KG1 (cell line): ENCODE measurements around the gene TCF7L1.
"Not testable (repeated sequence)": the region's sequence is repeated elsewhere in the genome, so short reads cannot be mapped to it uniquely, and the experiment has no call there.

Source experiments
- DNase-seq: peaks from one replicate; lab custom pipeline; 2025; lab: John Stamatoyannopoulos, UW

Gene TCF7L1

GRCh38 chr2:85183479-85183878 lies 50.3 kb downstream of the TCF7L1 start:
- no peak for DNase-seq

GRCh38 chr2:85184231-85184630 lies 51.0 kb downstream of the TCF7L1 start:
- DNase-seq: no peak

DNA sequence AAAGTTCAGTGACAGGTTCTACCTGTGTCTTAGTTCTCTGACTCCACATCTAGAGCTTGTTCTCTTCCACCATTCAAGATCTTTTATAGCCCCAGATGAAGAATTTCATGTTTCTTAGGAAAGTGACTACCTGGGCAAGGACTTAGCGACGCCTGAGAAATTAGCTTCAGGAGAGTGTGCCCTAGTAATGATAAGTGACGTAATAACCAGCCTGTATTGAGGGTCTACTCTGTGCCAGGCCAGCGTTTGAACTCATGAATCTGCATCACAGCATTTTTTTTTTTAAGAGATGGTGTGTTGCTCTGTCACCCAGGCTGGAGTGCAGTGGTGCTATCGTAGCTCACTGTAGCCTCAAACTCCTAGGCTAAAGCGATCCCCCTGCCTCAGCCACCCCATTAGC lies 51.8 kb downstream of the TCF7L1 start:
- DNase-seq: no peak

DNA sequence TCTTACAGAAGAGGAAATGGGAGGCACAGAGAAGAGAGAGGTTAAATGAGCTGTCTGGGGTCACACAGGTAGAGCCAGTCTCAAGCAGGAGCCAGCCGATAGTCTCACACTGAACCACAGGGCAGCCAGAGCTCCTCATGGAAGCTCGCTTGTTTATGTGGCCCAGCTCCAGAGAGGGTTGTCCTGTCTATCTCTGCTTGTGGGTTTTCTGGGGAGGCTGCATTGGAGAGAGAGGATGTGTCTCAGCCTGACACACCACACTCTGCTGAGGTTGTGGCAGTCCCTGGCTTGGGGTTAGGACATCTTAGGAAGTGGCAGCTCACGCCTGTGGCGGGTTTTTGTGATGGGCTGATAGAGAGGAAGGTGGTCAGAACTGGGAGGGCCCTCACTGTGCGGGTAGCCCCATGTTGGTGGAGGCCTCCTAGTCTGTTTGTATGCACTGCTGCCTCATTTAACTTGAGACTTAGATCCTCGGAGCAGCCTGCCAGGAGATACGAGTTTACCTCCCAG lies 52.3 kb downstream of the TCF7L1 start:
- DNase-seq: no peak

- DNase-seq: no peak
Measured at GRCh38 chr2:85187069-85187468, 53.9 kb downstream of the TCF7L1 start.

DNA sequence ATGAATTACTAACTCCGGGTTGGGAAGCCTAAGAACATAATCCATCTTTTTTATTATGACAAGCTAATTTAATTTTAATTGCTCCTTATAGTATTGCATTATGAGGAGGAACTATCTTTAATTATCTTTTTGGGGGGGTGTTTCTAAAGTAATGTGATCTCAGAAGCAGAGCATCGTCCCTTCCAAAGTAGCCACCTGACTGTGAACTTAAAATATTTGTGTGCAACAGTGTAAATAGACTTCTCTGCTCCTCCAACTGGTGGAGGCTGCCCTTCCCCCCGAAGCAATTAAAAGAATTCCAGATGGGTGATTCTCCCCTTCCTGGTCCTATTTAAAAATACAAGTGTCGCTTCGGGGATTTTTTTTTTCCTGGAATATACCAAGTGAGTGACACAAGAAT lies 55.7 kb downstream of the TCF7L1 start:
- no peak for DNase-seq

DNA sequence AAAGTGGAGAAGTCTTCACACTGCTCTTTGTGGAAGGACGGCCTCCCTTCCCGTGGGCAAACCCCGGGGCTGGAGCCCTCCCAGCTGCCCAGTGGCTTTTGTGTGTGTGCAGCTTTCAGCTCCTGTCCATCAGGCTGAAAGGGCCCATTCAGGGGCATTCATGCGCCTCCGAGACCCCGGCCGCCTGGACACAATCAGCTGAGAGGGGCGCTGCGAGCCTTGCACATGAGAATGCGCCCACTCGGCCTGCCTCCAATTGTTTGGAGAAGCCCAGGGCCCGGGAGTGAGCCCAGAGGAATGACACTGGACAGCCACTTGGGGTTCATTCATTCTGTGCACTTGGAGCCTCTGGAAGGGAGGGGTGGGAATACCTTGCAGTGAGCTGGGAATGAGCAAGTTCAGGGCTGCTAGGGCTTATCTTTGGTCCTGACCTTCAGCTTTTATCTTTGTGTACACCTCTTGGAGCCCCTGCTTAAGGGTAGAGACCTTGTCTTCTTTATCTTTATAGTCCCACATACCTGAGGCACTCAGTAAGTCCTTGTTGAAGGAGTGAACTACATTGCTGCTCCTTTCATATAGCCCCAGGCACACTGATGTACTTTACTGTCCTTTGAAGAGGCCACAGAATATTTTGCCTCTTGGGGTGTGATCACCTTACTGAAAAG lies 56.5 kb downstream of the TCF7L1 start:
- no peak for DNase-seq

GRCh38 chr2:85191157-85191556 lies 58.0 kb downstream of the TCF7L1 start:
- no peak for DNase-seq

- DNase-seq: no peak
Measured at GRCh38 chr2:85194780-85195480, 61.7 kb downstream of the TCF7L1 start.

DNA sequence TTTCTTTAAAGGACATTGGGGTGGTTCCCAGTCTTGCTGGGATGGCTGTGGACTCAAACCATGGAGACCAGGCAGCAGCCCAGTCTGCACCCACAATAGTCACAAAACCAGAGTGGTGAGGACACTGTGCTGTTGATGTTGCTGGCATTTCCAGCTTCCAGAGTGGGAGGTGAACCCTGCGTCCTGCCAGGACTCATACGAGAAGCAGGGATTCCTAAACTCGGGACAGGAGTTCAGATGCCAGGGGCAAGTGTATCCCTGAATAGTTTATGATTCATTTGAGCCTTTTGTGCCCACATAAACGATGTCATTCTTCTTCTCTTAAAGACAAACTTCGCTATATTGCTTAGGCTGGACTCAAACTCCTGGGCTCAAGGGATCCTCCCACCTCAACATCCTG lies 62.8 kb downstream of the TCF7L1 start:
- DNase-seq: no peak

DNA sequence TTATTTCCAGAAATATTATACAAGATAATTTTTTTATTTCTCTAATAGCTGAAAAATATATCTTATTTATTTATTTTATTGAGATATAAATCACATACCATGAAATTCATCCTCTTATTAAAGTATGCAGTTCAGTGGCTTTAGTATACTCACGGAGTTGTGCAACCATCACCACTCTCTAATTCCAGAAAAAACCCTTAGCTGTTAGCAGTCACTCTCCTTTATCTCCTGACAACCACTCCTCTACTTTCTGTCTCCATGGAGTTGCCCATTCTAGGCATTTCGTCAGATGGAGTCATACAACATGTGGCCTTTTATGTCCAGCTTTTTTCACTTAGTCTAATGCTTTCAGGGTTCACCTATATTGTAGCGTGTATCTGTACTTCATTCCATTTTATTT lies 66.5 kb downstream of the TCF7L1 start:
- DNase-seq: no peak

DNA sequence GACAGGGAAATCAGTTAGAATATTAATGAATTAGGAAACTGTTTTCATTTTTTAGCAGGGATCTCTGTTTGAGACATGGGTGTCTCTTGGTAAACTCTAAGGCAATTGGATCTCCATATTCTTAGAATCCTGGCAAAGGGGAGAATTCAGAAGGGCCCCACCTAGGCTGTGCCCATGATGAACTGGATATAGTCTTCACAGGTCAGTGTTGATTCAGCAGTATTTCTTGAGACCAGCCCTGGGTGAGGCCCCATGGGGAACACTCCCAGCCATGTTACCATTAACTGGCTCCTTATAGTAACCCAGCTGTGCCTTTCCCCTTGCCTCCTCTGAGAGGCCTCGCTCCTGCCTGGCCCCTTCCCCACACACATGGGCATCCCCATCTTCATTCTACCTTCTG lies 76.7 kb downstream of the TCF7L1 start:
- no peak for DNase-seq

DNA sequence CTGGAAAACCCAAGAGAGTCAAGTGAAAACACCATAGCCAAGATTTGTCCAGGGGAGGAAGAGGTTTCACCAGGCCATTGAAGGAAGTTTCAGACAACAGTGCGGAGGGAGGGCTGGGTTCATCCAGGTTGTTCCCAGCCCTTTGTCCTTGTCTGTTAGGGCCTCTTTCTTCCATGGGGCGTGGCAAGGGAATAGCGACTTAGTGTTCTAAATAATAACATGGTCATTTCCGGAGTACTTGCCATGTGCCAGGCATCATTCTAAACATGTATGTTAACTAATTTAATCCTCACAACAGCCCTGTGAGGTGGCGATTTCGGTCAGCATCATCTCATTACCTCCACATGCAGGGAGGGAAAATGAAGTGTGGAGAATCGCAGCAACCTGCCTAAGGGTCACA lies 77.3 kb downstream of the TCF7L1 start:
- no peak for DNase-seq

DNA sequence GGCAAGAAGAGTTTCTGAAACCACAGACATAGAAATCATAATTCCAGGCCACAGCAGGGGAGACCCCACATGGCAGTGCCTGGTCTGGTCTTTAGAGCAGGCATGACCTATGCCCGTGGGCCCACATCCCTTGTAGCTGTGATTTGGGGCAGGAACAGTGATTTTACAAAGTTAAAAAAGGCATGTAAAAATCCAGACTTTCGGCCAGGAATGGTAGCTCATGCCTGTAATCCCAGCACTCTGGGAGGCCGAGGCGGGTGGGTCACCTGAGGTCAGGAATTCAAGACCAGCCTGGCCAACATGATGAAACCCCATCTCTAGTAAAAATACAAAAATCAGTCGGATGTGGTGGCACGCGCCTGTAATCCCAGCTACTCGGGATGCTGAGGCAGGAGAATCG lies 78.4 kb downstream of the TCF7L1 start:
- DNase-seq: not testable (repeated sequence)

DNA sequence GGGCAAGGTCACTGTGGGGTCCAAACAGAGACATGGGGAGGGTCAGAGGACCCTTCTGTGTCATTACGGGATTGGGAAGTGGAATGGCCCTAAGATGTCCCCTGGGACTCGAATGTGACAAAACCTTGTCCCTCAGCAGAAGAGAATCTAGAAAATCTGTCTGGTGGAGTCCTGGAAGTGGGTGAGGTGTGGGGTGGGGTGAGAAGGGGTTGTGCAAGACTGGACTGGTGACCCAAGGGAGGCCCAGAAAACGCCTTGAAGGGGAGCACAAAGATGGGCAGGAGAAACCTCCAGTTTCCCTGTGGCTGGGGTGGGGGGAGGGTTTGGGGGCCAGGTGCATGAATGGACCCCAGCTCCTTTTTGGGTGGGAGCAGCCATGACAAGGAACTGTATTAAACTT lies 79.6 kb downstream of the TCF7L1 start:
- no peak for DNase-seq

DNA sequence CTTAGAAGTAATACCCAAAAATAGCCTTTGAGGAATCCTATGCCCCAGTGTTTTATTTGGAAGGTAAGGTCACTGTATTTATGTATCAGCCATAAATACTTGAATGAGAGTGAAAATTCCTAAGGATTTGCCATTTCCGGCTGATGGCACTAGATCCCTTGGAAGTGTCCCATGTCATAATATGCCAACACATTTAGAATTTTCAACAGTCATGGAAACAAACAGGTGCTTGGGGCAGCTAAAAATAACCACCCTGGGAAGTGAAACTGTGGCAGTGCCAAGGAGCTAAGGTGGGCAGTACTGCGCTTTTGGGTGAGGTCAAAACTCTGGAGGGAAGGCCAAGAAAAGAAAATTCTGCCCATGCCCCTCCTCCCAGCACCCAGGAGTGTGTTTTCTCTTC lies 80.2 kb downstream of the TCF7L1 start:
- DNase-seq: no peak

GRCh38 chr2:85213901-85214512 lies 80.8 kb downstream of the TCF7L1 start:
- DNase-seq: no peak

GRCh38 chr2:85215081-85215447 lies 81.9 kb downstream of the TCF7L1 start:
- no peak for DNase-seq

DNA sequence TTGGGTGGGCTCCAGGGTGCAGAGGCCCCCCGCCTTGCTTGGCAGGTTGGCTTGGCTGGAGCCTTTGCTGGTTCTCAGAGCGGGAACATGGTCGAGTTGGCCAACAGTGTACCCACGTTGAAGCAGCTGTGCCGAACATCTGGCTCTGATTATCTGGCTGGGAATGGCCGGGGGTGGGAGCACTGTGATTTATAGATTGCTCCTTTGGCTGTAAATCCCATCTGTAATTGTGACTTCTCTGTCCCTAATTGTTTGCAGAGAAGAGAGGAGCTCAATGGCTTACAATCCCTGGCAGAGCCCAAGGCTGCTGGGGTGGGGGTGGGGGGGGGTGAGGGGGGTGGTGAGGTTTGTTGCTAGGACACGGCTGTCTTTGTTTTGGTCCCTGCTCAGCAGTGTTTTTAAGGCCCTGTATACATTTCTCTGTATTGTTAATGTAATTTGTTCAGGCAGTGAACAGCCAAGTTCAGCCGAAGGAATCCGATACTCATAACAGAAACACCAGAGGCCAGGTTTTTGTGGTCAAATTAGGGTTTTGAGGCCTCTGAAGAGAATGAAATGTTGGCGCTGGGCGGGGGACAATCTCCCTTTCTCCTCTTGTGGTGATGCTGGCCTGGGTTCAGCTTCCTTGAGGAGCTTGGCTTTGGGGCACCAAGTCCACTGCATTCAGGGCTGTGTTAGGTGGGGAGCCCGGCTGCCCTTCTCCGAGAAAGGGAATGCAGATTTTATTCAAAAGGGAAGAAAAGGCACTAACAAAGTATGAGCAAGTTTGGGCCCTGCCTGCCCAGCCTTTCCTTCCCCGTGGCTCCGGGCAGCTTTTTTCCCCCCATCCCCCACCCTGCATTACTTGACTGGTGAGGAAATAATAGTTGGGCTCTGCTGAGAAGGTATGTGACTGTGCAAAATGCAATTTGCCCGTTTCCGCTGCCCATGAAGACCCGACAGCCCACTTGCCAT lies 82.5 kb downstream of the TCF7L1 start:
- no peak for DNase-seq

GRCh38 chr2:85216927-85217326 lies 83.7 kb downstream of the TCF7L1 start:
- DNase-seq: no peak

DNA sequence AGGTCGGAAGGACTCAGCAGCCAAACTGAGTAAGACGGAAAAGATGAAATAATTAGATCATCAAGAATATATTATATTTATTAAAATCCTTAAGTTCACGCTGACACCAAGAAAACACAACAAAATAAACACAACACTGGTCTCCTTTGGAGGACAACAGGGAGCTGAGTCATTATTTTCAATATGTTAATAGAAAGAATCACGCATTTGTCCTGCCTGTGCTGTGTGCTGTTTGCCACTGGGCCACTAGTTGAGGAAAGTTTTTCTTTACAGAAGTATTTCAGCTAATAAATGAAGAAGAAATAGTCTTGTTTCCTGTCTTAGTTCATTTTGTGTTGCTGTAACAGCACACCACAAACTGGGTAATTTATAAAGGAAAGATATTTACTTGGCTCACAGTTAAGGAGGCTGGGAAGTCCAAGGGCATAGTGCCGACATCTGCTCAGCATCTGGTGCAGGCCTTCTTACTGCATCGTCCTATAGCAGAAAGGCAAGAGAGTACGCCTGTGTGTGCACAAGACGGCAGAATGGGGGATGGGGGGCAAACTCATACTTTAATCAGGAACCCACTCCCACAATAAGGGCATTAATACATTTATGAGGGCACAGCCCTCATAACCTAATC lies 88.0 kb downstream of the TCF7L1 start:
- no peak for DNase-seq

DNA sequence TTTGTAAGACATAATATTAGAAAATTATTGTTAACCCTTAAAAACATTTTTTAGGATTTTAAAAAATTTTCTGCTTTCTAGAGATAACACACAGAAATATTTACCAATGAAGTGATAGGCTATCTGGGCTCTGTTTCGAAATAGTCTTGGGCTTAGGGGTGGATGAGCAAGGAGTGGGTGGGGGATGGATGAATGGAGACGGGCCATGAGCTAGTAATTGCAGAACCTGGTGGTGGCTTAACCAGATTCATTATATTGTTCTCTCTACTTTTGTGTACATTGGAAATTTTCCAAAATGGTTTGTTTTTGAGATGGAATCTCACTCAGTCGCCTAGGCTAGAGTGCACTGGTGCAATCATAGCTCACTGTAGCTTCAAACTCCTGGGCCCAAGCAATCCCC lies 89.6 kb downstream of the TCF7L1 start:
- no peak for DNase-seq
